ENCODE data around the gene SEMA3E. TPM values are rescaled to one million over a fixed set of nuclear protein-coding genes. Genes with fewer than 3 reads are reported as not detected.
A peak's percentile ranks its signal among the peaks of the same experiment; 100 is the strongest.

The SEMA3E gene
- total RNA-seq, 2 donors from 2014 or later: 0.07 to 0.59 TPM

DNA sequence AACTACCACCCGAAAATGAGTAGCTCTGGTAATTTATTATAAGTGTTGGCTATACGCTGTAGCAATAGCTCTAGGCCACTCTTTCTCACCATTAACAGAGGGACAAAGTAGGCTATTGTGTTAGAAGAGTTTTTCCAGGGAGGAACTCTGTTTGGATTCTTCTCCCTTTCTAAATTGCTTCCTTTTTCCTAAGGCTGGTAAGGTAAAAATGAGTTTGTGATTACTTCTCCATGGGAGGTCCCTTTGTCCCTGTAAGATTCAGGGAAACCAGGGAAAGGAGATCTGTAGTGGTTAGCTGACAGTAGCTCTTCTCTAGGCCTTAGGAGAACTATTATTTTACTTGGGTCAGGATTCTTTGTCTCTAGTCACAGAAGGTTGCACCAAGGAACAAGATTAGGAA, 23.2 kb upstream of the SEMA3E start:
- Histone ChIP-seq H3K36me3 (no peaks in the 10 kb centered on the region), H3K27ac (no peak overlapping the region), H3K27me3 (no peaks in the 10 kb centered on the region), H3K4me3 (no peak overlapping the region), H3K9me3 (no peaks in the 10 kb centered on the region), H3K4me1 (no peaks in the 10 kb centered on the region)
- TF ChIP-seq, protein P1, sequence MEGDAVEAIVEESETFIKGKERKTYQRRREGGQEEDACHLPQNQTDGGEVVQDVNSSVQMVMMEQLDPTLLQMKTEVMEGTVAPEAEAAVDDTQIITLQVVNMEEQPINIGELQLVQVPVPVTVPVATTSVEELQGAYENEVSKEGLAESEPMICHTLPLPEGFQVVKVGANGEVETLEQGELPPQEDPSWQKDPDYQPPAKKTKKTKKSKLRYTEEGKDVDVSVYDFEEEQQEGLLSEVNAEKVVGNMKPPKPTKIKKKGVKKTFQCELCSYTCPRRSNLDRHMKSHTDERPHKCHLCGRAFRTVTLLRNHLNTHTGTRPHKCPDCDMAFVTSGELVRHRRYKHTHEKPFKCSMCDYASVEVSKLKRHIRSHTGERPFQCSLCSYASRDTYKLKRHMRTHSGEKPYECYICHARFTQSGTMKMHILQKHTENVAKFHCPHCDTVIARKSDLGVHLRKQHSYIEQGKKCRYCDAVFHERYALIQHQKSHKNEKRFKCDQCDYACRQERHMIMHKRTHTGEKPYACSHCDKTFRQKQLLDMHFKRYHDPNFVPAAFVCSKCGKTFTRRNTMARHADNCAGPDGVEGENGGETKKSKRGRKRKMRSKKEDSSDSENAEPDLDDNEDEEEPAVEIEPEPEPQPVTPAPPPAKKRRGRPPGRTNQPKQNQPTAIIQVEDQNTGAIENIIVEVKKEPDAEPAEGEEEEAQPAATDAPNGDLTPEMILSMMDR (IDR thresholded peaks at IDR 0.05): no peak
- no peak for DNase-seq (ENCODE audit: low spot score)

DNA sequence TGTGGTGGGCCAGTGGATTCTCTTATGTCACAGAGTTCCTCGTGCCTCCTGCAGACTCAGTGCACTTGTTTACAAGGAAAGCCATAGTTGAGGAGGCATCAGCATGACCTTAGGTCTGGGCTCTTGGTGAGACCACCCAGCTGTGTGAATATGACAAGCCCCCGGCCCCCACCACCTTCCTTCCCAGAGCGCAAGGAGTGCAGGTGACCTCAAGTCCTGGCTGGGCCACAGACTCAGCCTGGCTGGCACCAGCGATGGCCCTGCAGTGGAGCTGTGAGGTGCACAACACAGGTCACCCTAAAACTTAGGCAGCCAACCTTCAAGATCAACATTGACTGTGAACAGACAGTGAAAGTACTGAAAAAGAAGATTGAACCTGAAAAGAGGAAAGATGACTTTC, 14.2 kb upstream of the SEMA3E start:
- no peaks in the 10 kb centered on the region for H3K27me3 ChIP-seq
- no peaks in the 10 kb centered on the region for H3K9me3 ChIP-seq
- no peaks in the 10 kb centered on the region for H3K36me3 ChIP-seq
- H3K27ac ChIP-seq: no peak overlapping the region
- TF ChIP-seq, protein P1 (IDR thresholded peaks at IDR 0.05): no peak
- no peak overlapping the region for H3K4me3 ChIP-seq
- no peaks in the 10 kb centered on the region for H3K4me1 ChIP-seq
- no peak for DNase-seq (ENCODE audit: low spot score)

DNA sequence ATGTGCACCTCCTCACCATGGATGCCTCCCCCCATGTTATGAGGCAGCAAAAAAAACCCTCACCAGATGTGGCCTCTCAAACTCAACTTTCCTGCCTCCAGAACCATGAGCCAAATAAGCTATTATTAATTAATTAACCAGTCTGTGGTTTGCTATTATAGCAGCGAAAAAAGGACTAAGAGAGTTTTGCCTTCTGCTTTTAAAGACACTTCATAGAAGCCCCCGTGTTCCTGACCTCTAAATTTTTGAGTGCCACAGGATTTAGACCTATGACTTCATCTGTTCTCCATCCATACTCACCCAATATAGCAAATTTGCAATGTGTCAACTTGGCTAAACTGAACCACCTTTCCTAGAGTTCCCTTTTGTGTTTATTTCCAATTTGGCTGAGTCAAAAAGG, 9.2 kb upstream of the SEMA3E start:
- H3K4me3 ChIP-seq: no peak overlapping the region
- no peaks in the 10 kb centered on the region for H3K4me1 ChIP-seq
- TF ChIP-seq, protein P1 (IDR thresholded peaks at IDR 0.05): no peak
- H3K27ac ChIP-seq: no peak overlapping the region
- no peak for DNase-seq (ENCODE audit: low spot score)
- no peaks in the 10 kb centered on the region for H3K36me3 ChIP-seq
- H3K9me3 ChIP-seq: no peaks in the 10 kb centered on the region
- H3K27me3 ChIP-seq: peaks cover 0 to 2% of the 10 kb centered on the region in 2 donors

DNA sequence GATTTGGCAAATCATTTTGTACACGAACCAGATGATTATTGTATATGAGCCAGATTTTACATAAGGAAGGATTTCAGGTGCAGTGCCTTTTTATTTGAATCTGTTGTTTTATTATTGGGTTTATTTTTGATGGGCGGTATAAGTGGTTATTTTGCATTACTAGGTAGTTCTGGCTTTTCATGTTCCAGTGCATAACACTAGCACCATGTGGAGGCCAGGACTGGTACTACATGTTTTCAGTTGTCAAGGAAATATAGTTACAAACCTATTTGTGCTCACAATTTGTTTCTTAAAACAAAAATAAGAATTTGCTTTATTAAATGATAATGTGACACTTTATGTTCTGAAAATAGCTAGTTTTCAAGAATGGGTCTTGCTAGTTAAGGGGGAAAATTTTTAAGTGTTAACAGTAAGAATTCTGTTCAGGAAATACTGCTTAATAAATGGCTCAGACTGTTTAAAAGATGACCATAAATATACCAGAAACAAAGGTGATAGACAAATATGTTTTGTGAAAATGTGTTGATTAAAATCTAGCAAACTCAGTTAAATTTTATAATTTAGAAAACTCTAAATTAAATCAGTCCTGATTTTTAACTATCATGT, 7.1 kb upstream of the SEMA3E start:
- Histone ChIP-seq H3K4me1 (no peaks in the 10 kb centered on the region), H3K27me3 (peaks cover 0 to 2% of the 10 kb centered on the region in 2 donors), H3K27ac (no peak overlapping the region), H3K9me3 (no peaks in the 10 kb centered on the region), H3K36me3 (no peaks in the 10 kb centered on the region), H3K4me3 (no peak overlapping the region)
- TF ChIP-seq, protein P1 (IDR thresholded peaks at IDR 0.05): peak; percentile 24 to 68
- DNase-seq (ENCODE audit: low spot score): no peak

DNA sequence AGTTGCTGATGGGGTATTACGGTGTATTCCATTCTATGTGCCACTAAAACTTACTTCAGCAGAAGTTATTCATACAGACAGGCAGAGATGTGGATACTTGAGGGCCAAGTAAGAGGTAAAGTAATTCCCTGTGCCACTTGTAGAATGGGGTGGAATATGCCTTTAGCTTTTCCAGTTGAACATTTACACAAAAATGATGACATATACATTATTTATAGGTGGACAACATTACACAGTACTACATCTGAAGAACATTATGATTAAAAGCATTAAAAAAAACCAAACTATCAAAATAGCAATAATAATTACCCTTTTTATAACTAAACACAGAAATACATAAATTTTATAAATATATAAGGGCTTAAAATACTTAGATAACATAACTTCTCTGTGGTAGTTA, 3.5 kb upstream of the SEMA3E start:
- Histone ChIP-seq H3K4me1 (no peaks in the 10 kb centered on the region), H3K36me3 (no peaks in the 10 kb centered on the region), H3K9me3 (no peaks in the 10 kb centered on the region), H3K27ac (no peak overlapping the region), H3K27me3 (peaks cover 0 to 2% of the 10 kb centered on the region in 2 donors), H3K4me3 (no peak overlapping the region)
- DNase-seq (ENCODE audit: low spot score): no peak
- TF ChIP-seq, protein P1 (IDR thresholded peaks at IDR 0.05): no peak

DNA sequence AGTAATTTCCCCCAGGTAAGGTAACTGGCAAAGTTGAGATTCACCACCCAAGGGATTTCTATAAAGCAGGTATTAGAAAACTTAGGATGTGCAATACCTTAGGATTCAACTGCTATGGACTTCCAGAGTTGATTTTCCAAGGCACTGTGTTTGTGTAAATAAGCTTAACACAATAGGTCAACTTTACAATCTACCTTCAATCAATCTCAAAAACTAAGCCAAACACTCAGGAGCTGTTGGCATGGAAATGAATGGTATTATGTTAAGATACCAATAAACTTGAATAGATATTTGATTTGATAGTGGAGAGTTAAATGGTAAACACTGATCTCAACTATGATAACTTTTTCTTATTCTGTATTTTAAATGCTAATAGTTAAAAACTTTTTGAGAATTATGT, 762 bp upstream of the SEMA3E start:
- Histone ChIP-seq H3K9me3 (no peaks in the 10 kb centered on the region), H3K27me3 (no peaks in the 10 kb centered on the region), H3K36me3 (no peaks in the 10 kb centered on the region), H3K4me1 (no peaks in the 10 kb centered on the region), H3K27ac (no peak overlapping the region), H3K4me3 (no peak overlapping the region)
- no peak for DNase-seq (ENCODE audit: low spot score)
- TF ChIP-seq, protein P1 (IDR thresholded peaks at IDR 0.05): no peak

All from right atrium auricular region (tissue), 2 donors.